OCI-LY1 (cell line): Measurements from ENCODE around the gene TMEM238.
"Not testable (repeated sequence)": the region's sequence is repeated elsewhere in the genome, so short reads cannot be mapped to it uniquely, and the experiment has no call there.

ENCODE experiments used
- H2AFZ ChIP-seq: fragments of 200-600 bp; sonication (generic), shearing (Covaris generic); 2 replicates; pipeline ENCODE4 v1.6.0; 2014; ENCODE audit warnings: antibody characterized with exemption, mild to moderate bottlenecking, low read length
- H3F3A ChIP-seq: fragments of 200-600 bp; sonication (generic), shearing (Covaris generic); 2 replicates; pipeline ENCODE4 v1.6.0; 2014; ENCODE audit warnings: mild to moderate bottlenecking, antibody characterized with exemption, low read length, moderate library complexity; ENCODE audit not compliant: insufficient read depth
- H3K27ac ChIP-seq: fragments of 200-600 bp; sonication (generic); 2 replicates; pipeline ENCODE4 v1.5.1; 2014; ENCODE audit warnings: low read length, mixed run types, mild to moderate bottlenecking, low read depth; ENCODE audit not compliant: poor library complexity, severe bottlenecking
- H3K27me3 ChIP-seq: fragments of 200-600 bp; sonication (generic); 2 replicates; pipeline ENCODE4 v1.6.0; 2014; ENCODE audit warnings: antibody characterized with exemption, mild to moderate bottlenecking, low read length, moderate library complexity; ENCODE audit not compliant: insufficient read depth
- H3K36me3 ChIP-seq: fragments of 200-600 bp; sonication (generic); 2 replicates; pipeline ENCODE4 v1.6.1; 2014; ENCODE audit warnings: mild to moderate bottlenecking, antibody characterized with exemption, low read length, moderate library complexity, mixed read lengths; ENCODE audit not compliant: insufficient read depth
- H3K4me1 ChIP-seq: fragments of 200-600 bp; sonication (generic); 2 replicates; pipeline ENCODE4 v1.5.1; 2014; ENCODE audit warnings: mild to moderate bottlenecking, low read length, moderate library complexity; ENCODE audit not compliant: insufficient read depth, severe bottlenecking
- H3K4me2 ChIP-seq: fragments of 200-600 bp; sonication (generic), shearing (Covaris generic); 2 replicates; pipeline ENCODE4 v1.6.1; 2014; ENCODE audit warnings: low read length
- H3K4me3 ChIP-seq: fragments of 200-600 bp; sonication (generic); 2 replicates; pipeline ENCODE4 v1.5.1; 2014; ENCODE audit warnings: low read length, low read depth, mild to moderate bottlenecking, mixed read lengths; ENCODE audit not compliant: poor library complexity, severe bottlenecking
- H3K79me2 ChIP-seq: fragments of 200-600 bp; shearing (Covaris generic); 2 replicates; pipeline ENCODE4 v1.6.1; 2016; ENCODE audit warnings: mixed run types, low read length, mixed read lengths; ENCODE audit not compliant: insufficient read depth
- H3K9ac ChIP-seq: fragments of 200-600 bp; sonication (generic), shearing (Covaris generic); 2 replicates; pipeline ENCODE4 v1.6.1; 2014; ENCODE audit warnings: mild to moderate bottlenecking, low read length, mixed read lengths
- H3K9me2 ChIP-seq: fragments of 200-600 bp; sonication (generic), shearing (Covaris generic); 2 replicates; pipeline ENCODE4 v1.6.1; 2014; ENCODE audit warnings: low read depth, mild to moderate bottlenecking, low read length, mixed read lengths
- H3K9me3 ChIP-seq: fragments of 200-600 bp; shearing (Covaris generic); 2 replicates; pipeline ENCODE4 v1.6.1; 2014; ENCODE audit warnings: low read length, mixed read lengths
- H4K20me1 ChIP-seq: fragments of 200-600 bp; sonication (generic), shearing (Covaris generic); 2 replicates; pipeline ENCODE4 v1.6.0; 2016; ENCODE audit warnings: mild to moderate bottlenecking, low read length; ENCODE audit not compliant: insufficient read depth
- EZH2 ChIP-seq: fragments of 200-600 bp; sonication (generic), shearing (Covaris generic); IDR thresholded peaks from 2 replicates; pipeline ENCODE4 v1.8.0; 2017; ENCODE audit warnings: borderline replicate concordance, mixed run types, mild to moderate bottlenecking, antibody characterized with exemption, low read length, moderate library complexity, mixed read lengths
- TF ChIP-seq, protein P1 (sequence below): fragments of 200-600 bp; sonication (generic), shearing (Covaris generic); IDR thresholded peaks from 2 replicates; pipeline ENCODE4 v1.5.1; 2017; ENCODE audit warnings: mild to moderate bottlenecking, antibody characterized with exemption, low read length, moderate library complexity, mixed read lengths

Gene TMEM238

DNA sequence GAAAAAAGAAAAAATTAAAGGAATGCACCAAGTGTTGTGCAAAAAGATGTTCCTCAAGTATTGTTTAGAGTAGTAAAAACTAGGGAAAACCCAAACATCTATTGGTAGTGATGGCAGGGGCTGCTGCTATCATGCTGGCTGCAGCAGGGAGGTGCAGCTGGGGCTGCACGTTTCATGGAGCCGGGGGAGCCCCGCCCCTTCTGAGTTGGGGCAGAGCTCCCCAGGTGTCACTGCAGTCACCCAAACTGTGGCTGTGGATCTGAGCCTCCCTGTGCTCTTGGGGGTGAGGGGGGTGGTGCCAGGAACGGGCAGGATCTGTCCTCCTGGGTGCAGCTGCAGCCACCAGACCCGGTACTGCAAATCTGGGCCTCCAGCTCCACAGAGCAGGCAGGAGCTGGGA is 35.0 kb upstream of the TMEM238 start:
- Histone ChIP-seq H3K9me3 (peaks cover 3% of the 10 kb centered on the region; the same call in 1 of the 2 replicates), H4K20me1 (no peaks in the 10 kb centered on the region), H3K4me3 (no peak overlapping the region), H3K79me2 (no peaks in the 10 kb centered on the region), H3K4me2 (no peak overlapping the region), H3K27me3 (peaks cover 13% of the 10 kb centered on the region; the same call in 1 of the 2 replicates), H3K9me2 (no peaks in the 10 kb centered on the region), H3F3A (no peaks in the 10 kb centered on the region), H2AFZ (no peak overlapping the region), H3K36me3 (no peaks in the 10 kb centered on the region; the same call in 1 of the 2 replicates), H3K4me1 (no peaks in the 10 kb centered on the region), H3K27ac (no peak overlapping the region), H3K9ac (no peak overlapping the region)
- TF ChIP-seq, protein P1, sequence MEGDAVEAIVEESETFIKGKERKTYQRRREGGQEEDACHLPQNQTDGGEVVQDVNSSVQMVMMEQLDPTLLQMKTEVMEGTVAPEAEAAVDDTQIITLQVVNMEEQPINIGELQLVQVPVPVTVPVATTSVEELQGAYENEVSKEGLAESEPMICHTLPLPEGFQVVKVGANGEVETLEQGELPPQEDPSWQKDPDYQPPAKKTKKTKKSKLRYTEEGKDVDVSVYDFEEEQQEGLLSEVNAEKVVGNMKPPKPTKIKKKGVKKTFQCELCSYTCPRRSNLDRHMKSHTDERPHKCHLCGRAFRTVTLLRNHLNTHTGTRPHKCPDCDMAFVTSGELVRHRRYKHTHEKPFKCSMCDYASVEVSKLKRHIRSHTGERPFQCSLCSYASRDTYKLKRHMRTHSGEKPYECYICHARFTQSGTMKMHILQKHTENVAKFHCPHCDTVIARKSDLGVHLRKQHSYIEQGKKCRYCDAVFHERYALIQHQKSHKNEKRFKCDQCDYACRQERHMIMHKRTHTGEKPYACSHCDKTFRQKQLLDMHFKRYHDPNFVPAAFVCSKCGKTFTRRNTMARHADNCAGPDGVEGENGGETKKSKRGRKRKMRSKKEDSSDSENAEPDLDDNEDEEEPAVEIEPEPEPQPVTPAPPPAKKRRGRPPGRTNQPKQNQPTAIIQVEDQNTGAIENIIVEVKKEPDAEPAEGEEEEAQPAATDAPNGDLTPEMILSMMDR, result no peak
- no peak for TF ChIP-seq EZH2

DNA sequence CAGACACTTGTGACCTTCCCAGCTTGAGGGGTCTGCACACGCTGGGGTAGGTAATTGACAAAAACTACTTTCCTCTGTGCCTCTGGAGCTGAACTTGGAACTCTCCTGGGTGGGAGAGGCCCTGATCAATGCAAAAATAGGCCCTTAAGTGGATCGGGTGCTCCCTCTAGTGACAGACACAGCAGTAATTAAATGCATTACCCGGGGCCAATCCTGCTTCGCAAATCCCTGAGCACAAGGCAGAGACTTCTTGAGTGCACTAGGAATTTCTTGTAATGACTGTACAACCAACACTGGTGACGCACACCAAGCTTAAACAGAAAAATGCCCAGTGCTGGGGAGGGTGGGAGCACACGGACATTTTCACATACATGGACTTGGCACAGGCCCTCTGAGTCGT is 34.1 kb upstream of the TMEM238 start:
- H4K20me1 ChIP-seq, result no peaks in the 10 kb centered on the region
- H3K4me2 ChIP-seq, result no peak overlapping the region
- no peaks in the 10 kb centered on the region for H3K9me2 ChIP-seq
- H3F3A ChIP-seq, result no peaks in the 10 kb centered on the region
- H3K27me3 ChIP-seq, result peaks cover 13% of the 10 kb centered on the region; the same call in 1 of the 2 replicates
- H3K9me3 ChIP-seq, result peaks cover 3% of the 10 kb centered on the region; the same call in 1 of the 2 replicates
- H3K79me2 ChIP-seq, result no peaks in the 10 kb centered on the region
- no peak overlapping the region for H3K4me3 ChIP-seq
- no peak overlapping the region for H3K9ac ChIP-seq
- TF ChIP-seq, protein P1, result peak; percentile 95
- TF ChIP-seq EZH2, result no peak
- H3K36me3 ChIP-seq, result no peaks in the 10 kb centered on the region; the same call in 1 of the 2 replicates
- H2AFZ ChIP-seq, result no peak overlapping the region
- no peaks in the 10 kb centered on the region for H3K4me1 ChIP-seq
- H3K27ac ChIP-seq, result no peak overlapping the region

DNA sequence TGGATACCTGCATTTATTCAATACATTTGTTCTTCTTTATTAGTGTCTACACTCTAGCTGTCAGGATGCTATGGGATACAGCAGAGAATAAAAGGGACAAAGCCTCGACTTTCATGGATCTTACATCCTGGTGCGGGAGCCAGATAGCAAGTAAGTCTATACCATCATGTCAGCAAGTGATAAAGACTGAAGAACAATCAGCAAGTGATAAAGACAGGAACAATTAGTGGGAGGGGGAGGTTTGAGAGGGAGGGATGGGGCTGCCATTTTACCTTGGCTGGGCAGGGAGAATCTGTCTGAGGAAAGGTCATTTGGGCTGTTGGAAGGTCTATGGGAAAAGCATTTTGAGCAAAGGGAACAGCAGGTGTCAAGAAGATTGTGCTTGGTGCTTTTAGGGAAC is 26.1 kb upstream of the TMEM238 start:
- Histone ChIP-seq H3K79me2 (peaks cover 19% of the 10 kb centered on the region), H3K27me3 (no peaks in the 10 kb centered on the region), H3K9me3 (no peaks in the 10 kb centered on the region), H3K27ac (no peak overlapping the region), H3K9me2 (no peaks in the 10 kb centered on the region), H3K4me3 (no peak overlapping the region), H3K4me2 (no peak overlapping the region), H2AFZ (no peak overlapping the region), H3K9ac (no peak overlapping the region), H3F3A (no peaks in the 10 kb centered on the region), H3K36me3 (peaks cover 26% of the 10 kb centered on the region), H3K4me1 (peaks cover 23% of the 10 kb centered on the region), H4K20me1 (no peaks in the 10 kb centered on the region)
- no peak for TF ChIP-seq EZH2
- TF ChIP-seq, protein P1, result no peak

DNA sequence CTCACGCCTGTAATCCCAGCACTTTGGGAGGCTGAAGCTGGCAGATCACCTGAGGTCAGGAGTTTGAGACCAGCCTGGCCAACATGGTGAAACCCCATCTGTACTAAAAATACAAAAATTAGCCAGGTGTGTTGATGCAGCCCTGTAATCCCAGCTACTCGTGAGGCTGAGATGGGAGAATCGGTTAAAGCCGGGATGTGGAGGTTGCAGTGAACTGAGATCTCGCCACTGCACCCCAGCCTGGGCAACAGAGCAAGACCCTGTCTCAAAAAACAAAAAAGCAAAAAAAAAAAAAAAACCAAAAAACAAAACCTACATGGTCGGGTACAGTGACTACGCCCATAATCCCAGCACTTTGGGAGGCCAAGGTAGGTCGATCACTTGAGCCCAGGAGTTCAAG is 25.1 kb upstream of the TMEM238 start:
- not testable (repeated sequence) for H3K9ac ChIP-seq, H3K9me3 ChIP-seq, H3F3A ChIP-seq, H3K9me2 ChIP-seq, H3K27ac ChIP-seq, H3K4me2 ChIP-seq, H4K20me1 ChIP-seq, H3K27me3 ChIP-seq, H3K4me3 ChIP-seq, H2AFZ ChIP-seq
- peaks cover 19% of the 10 kb centered on the region for H3K79me2 ChIP-seq
- H3K36me3 ChIP-seq, result peaks cover 33% of the 10 kb centered on the region
- peaks cover 26% of the 10 kb centered on the region for H3K4me1 ChIP-seq
